Left cardiac atrium (tissue), 4 donors: ENCODE data around the gene ACOXL. TPM values are rescaled to one million over a fixed set of nuclear protein-coding genes. Genes with fewer than 3 reads are reported as not detected.

ENCODE experiments used
- ATAC-seq, 2 donors: fragments of 200-7000 bp; cut with Tn5 transposase; one replicate each; pipeline ENCODE4 v1.9.1; 2020; ENCODE audit warnings: mild to moderate bottlenecking in 2 of 2, moderate library complexity in 2 of 2
- DNase-seq: peaks from one replicate; pipeline ENCODE4 v3.0.0-alpha.2; 2020
- intact Hi-C, 2 donors: fragments of 100-400 bp; cut with DNase I; formaldehyde crosslinking; loops; one replicate each; pipeline versions ENCODE4 v1.14.1 to v1.15.1; 2022 to 2023
- total RNA-seq, 2 donors: library from RNA; stranded (reverse); fragmentation: NEBNext Ultra II Directional; extraction: Animal tissue kit (Norgen Biotek cat#: 25700); gene quantifications; one replicate each; pipeline ENCODE4 v1.2.1, GENCODE V29; 2021
- donor health status: DM: no; HTN: yes; CAD: no.
- donor health status: DM: no; HTN: yes; CAD: no; lungs with severe emphysema.
- donor health status: DM: yes; HTN: yes; CAD: no.
- donor health status: Dilated cardiomyopathy.

ACOXL gene
- total RNA-seq, 2 donors from 2014 or later, result 0.12 TPM; not detected in 1

DNA sequence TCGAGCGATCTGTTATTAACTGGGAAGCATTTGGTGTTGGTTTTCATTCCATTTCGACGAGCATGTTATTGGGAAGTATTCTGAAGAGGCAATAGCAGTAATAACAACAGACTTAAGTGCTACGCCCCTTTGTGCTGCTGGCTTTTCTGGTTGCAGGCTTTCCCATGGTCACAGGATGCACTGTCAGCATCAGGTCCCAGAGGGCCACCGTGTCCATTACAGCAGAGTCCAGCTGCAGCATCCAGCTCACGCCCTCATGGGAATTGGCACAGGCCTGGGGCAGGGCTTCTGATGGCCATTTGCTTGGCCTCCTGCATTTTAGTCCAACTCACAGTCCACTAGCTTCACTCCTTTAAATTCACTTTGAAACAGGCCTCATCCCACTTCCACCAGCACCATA lies 432.7 kb downstream of the ACOXL start:
- intact Hi-C loops, result no loop called here
- ATAC-seq, result peak in 1 of 2 donors; percentile 45
- DNase-seq, result peak; percentile 51

DNA sequence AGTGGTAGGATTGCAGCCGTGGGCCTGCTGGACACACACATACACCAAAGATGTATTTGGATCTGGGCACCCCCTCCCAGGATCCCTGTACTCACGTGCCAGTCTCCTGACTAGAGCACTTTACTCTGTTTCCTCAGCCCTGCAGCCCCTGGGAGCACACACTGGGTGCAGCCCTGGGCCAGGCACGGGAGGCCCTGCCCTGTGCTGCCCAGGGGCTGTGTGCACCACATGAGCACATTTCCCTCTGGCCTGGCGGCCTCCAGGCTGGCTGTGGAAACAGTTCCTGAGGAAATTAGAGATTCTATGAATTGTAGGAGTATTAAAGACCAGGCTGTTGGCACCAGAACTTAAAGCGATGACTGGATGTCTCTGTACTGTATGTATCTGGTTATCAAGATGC lies 433.7 kb downstream of the ACOXL start:
- intact Hi-C loops, result no loop called here
- ATAC-seq, result no peak
- no peak for DNase-seq

DNA sequence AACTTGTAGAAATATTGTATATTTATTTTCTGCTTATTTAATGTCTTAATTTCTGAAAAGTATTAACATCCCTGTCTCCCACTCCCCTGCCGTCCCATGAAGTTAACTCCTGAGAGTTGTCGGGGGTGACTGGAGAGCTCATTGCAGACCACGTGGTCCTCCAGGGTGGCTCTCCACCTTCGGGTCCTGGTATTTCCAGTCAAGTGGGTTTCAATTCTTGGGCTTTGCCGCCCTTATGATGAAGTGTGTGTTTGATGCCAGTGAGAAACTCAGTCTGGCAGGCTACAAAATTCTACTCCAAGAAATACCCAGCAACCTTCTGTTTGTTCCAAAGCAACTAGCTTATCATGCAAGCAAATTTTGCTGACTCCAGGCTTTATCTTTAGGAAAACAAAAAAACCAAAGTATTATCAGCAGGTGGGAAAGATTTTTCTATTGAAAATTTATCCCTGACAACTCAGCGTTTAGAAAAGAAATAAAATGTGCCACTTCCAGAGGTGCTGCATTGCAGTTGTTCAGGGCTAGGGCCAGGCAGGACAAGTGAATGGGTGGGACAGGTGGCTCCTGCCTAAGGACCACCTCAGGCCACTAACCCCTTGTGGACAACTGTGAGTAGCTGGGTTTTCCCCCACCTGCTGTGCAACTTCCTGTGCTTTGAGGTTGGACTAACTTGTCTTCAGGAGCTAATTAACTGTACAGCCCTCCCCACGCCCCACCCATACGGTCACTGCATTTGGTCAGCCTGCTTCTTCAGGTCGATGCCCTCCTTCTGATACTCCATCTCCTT lies 434.9 kb downstream of the ACOXL start:
- intact Hi-C loops, result no loop called here
- DNase-seq (no peak), ATAC-seq (no peak)

DNA sequence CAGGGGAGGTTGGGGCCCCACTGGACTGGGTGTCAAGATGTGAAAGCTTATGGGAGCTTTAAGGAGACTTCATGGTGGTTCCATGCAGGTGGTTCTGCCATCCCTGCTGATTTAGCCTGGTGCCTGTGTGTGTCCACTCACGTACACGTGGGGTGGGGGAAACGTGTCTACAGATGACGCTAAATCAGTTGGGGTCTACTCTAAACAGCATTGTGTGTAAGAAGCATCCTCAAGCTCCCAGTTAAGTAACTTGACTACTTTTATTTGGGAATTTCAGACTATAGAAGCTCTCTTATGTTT lies 435.4 kb downstream of the ACOXL start:
- ATAC-seq (no peak), DNase-seq (no peak)
- intact Hi-C loops, result no loop called here

Other genes starting within 250 kb of the ACOXL start
- gene RGPD6, start 155.4 kb upstream of the ACOXL start, total RNA-seq, result 10 to 100 TPM; 10.0 to 36.1 TPM
- gene BUB1, start 54.5 kb upstream of the ACOXL start, total RNA-seq, result 1 to 10 TPM in 1 of 2 donors, under 1 TPM in 1; 0.76 to 1.6 TPM